Measurements from ENCODE around the gene ZNF280B.

- TF ChIP-seq, protein P1, sequence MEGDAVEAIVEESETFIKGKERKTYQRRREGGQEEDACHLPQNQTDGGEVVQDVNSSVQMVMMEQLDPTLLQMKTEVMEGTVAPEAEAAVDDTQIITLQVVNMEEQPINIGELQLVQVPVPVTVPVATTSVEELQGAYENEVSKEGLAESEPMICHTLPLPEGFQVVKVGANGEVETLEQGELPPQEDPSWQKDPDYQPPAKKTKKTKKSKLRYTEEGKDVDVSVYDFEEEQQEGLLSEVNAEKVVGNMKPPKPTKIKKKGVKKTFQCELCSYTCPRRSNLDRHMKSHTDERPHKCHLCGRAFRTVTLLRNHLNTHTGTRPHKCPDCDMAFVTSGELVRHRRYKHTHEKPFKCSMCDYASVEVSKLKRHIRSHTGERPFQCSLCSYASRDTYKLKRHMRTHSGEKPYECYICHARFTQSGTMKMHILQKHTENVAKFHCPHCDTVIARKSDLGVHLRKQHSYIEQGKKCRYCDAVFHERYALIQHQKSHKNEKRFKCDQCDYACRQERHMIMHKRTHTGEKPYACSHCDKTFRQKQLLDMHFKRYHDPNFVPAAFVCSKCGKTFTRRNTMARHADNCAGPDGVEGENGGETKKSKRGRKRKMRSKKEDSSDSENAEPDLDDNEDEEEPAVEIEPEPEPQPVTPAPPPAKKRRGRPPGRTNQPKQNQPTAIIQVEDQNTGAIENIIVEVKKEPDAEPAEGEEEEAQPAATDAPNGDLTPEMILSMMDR (IDR thresholded peaks at IDR 0.05): no peak
- TF ChIP-seq EZH2 (IDR thresholded peaks at IDR 0.05; ENCODE audit: borderline replicate concordance, insufficient read depth, low read depth, low read length, poor library complexity, severe bottlenecking): no peak
Observed at GRCh38 chr22:22498267-22498666, 10.3 kb downstream of the ZNF280B start.
